H9 (cell line): ENCODE results near the gene DLK2. TPM values are rescaled to one million over a fixed set of nuclear protein-coding genes. Genes with fewer than 3 reads are reported as not detected.

Source experiments
- DNase-seq: peaks from one replicate; pipeline ENCODE4 v3.0.0-alpha.2; 2017
- H2AFZ ChIP-seq: one replicate; pipeline ENCODE4 v1.6.1; 2013; ENCODE audit warnings: mild to moderate bottlenecking, low read length, control low read depth, moderate library complexity
- H2AK5ac ChIP-seq: 2 replicates; pipeline ENCODE4 v1.6.1; 2013; ENCODE audit warnings: low read length, control low read depth, mixed read lengths; ENCODE audit not compliant: insufficient read length
- H2BK120ac ChIP-seq: one replicate; pipeline ENCODE4 v1.6.1; 2013; ENCODE audit warnings: low read depth, mild to moderate bottlenecking, low read length, control low read depth, inconsistent platforms; ENCODE audit not compliant: poor library complexity, severe bottlenecking
- H2BK12ac ChIP-seq: 2 replicates; pipeline ENCODE4 v1.6.1; 2013; ENCODE audit warnings: low read length, control low read depth, mixed read lengths, low read depth; ENCODE audit not compliant: insufficient read length
- H2BK15ac ChIP-seq: 2 replicates; pipeline ENCODE4 v1.6.1; 2013; ENCODE audit warnings: low read depth, low read length, control low read depth
- H2BK20ac ChIP-seq: one replicate; pipeline ENCODE4 v1.6.1; 2013; ENCODE audit warnings: low read depth, mild to moderate bottlenecking, low read length, control low read depth, inconsistent platforms; ENCODE audit not compliant: poor library complexity, severe bottlenecking
- H2BK5ac ChIP-seq: 2 replicates; pipeline ENCODE4 v1.6.1; 2013; ENCODE audit warnings: low read length, control low read depth, mixed read lengths; ENCODE audit not compliant: insufficient read length
- H3K14ac ChIP-seq: 2 replicates; pipeline ENCODE4 v1.6.1; 2013; ENCODE audit warnings: low read length, control low read depth; ENCODE audit not compliant: insufficient read depth
- H3K18ac ChIP-seq: 2 replicates; pipeline ENCODE4 v1.6.1; 2013; ENCODE audit warnings: low read depth, mild to moderate bottlenecking, mixed read lengths, low read length, control low read depth; ENCODE audit not compliant: insufficient read length
- H3K23ac ChIP-seq: 2 replicates; pipeline ENCODE4 v1.6.1; 2013; ENCODE audit warnings: low read length, control low read depth, mixed read lengths, low read depth; ENCODE audit not compliant: insufficient read length
- H3K23me2 ChIP-seq: 2 replicates; pipeline ENCODE4 v1.6.1; 2013; ENCODE audit warnings: low read depth, mild to moderate bottlenecking, mixed read lengths, low read length, control low read depth; ENCODE audit not compliant: insufficient read length, poor library complexity, severe bottlenecking
- H3K27ac ChIP-seq: 2 replicates; pipeline ENCODE4 v1.5.1; 2013; ENCODE audit warnings: low read length, control low read depth, mixed read lengths, low read depth; ENCODE audit not compliant: insufficient read length
- H3K27me3 ChIP-seq: 2 replicates; pipeline ENCODE4 v1.6.1; 2013; ENCODE audit warnings: low read length, control low read depth, inconsistent platforms; ENCODE audit not compliant: insufficient read depth
- H3K4ac ChIP-seq: 2 replicates; pipeline ENCODE4 v1.6.1; 2013; ENCODE audit warnings: low read depth, mild to moderate bottlenecking, control low read depth, inconsistent platforms, low read length, moderate library complexity
- H3K4me1 ChIP-seq: 2 replicates; pipeline ENCODE4 v1.6.1; 2013; ENCODE audit warnings: low read length, control low read depth, inconsistent platforms; ENCODE audit not compliant: insufficient read depth
- H3K4me2 ChIP-seq: 2 replicates; pipeline ENCODE4 v1.6.1; 2013; ENCODE audit warnings: low read length, control low read depth, mixed read lengths; ENCODE audit not compliant: insufficient read length, insufficient read depth
- H3K56ac ChIP-seq: 2 replicates; pipeline ENCODE4 v1.6.1; 2013; ENCODE audit warnings: low read depth, mild to moderate bottlenecking, mixed read lengths, low read length, control low read depth; ENCODE audit not compliant: insufficient read length
- H3K79me1 ChIP-seq: 2 replicates; pipeline ENCODE4 v1.6.1; 2013; ENCODE audit warnings: low read depth, mild to moderate bottlenecking, moderate library complexity, low read length, control low read depth, inconsistent platforms; ENCODE audit not compliant: insufficient read depth, poor library complexity, severe bottlenecking
- H3K79me2 ChIP-seq: 2 replicates; pipeline ENCODE4 v1.6.1; 2013; ENCODE audit warnings: low read length, control low read depth, inconsistent platforms; ENCODE audit not compliant: insufficient read depth
- H3K9ac ChIP-seq: 2 replicates; pipeline ENCODE4 v1.6.1; 2013; ENCODE audit warnings: low read length, control low read depth, mixed read lengths; ENCODE audit not compliant: insufficient read length; ENCODE audit errors: extremely low read depth
- H3K9me3 ChIP-seq: one replicate; pipeline ENCODE4 v1.6.1; 2013; ENCODE audit warnings: low read depth, low read length, inconsistent platforms; ENCODE audit not compliant: control insufficient read depth
- H3T11ph ChIP-seq: one replicate; pipeline ENCODE4 v1.6.1; 2013; ENCODE audit warnings: mild to moderate bottlenecking, low read length, control low read depth, inconsistent platforms
- H4K20me1 ChIP-seq: one replicate; pipeline ENCODE4 v1.6.1; 2013; ENCODE audit not compliant: control insufficient read depth, insufficient read length, insufficient read depth
- H4K5ac ChIP-seq: 2 replicates; pipeline ENCODE4 v1.6.1; 2013; ENCODE audit warnings: low read depth, mild to moderate bottlenecking, mixed read lengths, low read length, control low read depth; ENCODE audit not compliant: insufficient read length
- H4K8ac ChIP-seq: replicated peaks from 2 replicates; pipeline ENCODE4 v1.6.1; 2013; ENCODE audit warnings: low read length, control low read depth, mixed read lengths, low read depth; ENCODE audit not compliant: insufficient read length
- H4K91ac ChIP-seq: 2 replicates; pipeline ENCODE4 v1.6.1; 2013; ENCODE audit warnings: low read depth, mild to moderate bottlenecking, moderate library complexity, mixed read lengths, low read length, control low read depth; ENCODE audit not compliant: insufficient read length
- H3K27ac Mint-ChIP-seq, 3 experiments: 2 replicates in 2 of 3; 3 replicates in 1 of 3; pipeline ENCODE4 v1.8.0; 2020 to 2021; ENCODE audit warnings: mixed read lengths in 3 of 3, mild to moderate bottlenecking in 1 of 3, moderate library complexity in 1 of 3
- H3K27me3 Mint-ChIP-seq: 2 replicates; pipeline ENCODE4 v1.8.0; 2021; ENCODE audit warnings: low read depth, mild to moderate bottlenecking, moderate library complexity, mixed read lengths
- H3K36me3 Mint-ChIP-seq, 3 experiments: 2 replicates in 2 of 3; 3 replicates in 1 of 3; pipeline ENCODE4 v1.8.0; 2020 to 2021; ENCODE audit warnings: low read depth in 3 of 3, mixed read lengths in 3 of 3; ENCODE audit not compliant: insufficient read depth in 1 of 3
- H3K4me1 Mint-ChIP-seq, 2 experiments: 2 replicates each; pipeline ENCODE4 v1.8.0; 2020; ENCODE audit warnings: mixed read lengths in 2 of 2
- H3K4me3 Mint-ChIP-seq, 2 experiments: 2 replicates in 1 of 2; 3 replicates in 1 of 2; pipeline ENCODE4 v1.8.0; 2020 to 2021; ENCODE audit warnings: mild to moderate bottlenecking in 2 of 2, mixed read lengths in 2 of 2, moderate library complexity in 1 of 2
- H3K9me3 Mint-ChIP-seq, 2 experiments: 2 replicates in 1 of 2; 3 replicates in 1 of 2; pipeline ENCODE4 v1.8.0; 2020; ENCODE audit warnings: mild to moderate bottlenecking in 2 of 2, mixed read lengths in 2 of 2, moderate library complexity in 1 of 2
- CTCF ChIP-seq: fragments of 200-600 bp; sonication (generic); conservative IDR thresholded peaks from 3 replicates; pipeline ENCODE4 v1.8.0; 2021; ENCODE audit warnings: antibody characterized with exemption, mild to moderate bottlenecking
- WGBS: extraction: QIAGEN DNeasy Blood & Tissue Kit; methylation state at CpG from one replicate; pipeline ENCODE4 v1.1.7; 2013; ENCODE audit warnings: missing lambda C conversion rate, low lambda C conversion rate, mixed read lengths; ENCODE audit not compliant: insufficient read length; ENCODE audit errors: extremely low coverage; 5-methylcytosine and 5-hydroxymethylcytosine counted together
- total RNA-seq: library from RNA; stranded (reverse); gene quantifications from 2 replicates; pipeline ENCODE4 v1.2.1, GENCODE V29; 2021

DLK2 gene
- total RNA-seq, 1 experiment from 2014 or later: 0.96 TPM

GRCh38 chr6:43477235-43478007, 22.1 kb upstream of the DLK2 start, which contains the start of gene TJAP1:
Gene TJAP1 (plus strand): TSS chr6:43477570. CDS start chr6:43499002, 21,432 bp downstream.
- no peak within 1 kb of the TSS for H2AK5ac ChIP-seq
- no peak within 1 kb of the TSS for H3T11ph ChIP-seq
- H3K27me3 ChIP-seq: no peaks in the 10 kb centered on the region
- H2AFZ ChIP-seq: peak within 1 kb of the TSS; percentile 52
- no peak within 1 kb of the TSS for H4K91ac ChIP-seq
- peaks cover 0 to 3% (median 0%) of the 10 kb centered on the region in 3 experiments; a peak in 1 of 7 replicates for H3K36me3 Mint-ChIP-seq
- no peak within 1 kb of the TSS for H2BK5ac ChIP-seq
- no peak within 1 kb of the TSS for H3K56ac ChIP-seq
- H4K20me1 ChIP-seq: no peaks in the 10 kb centered on the region
- no peak within 1 kb of the TSS for H3K23ac ChIP-seq
- H3K79me2 ChIP-seq: peaks cover 15% of the 10 kb centered on the region
- peak within 1 kb of the TSS; percentile 62 to 88 (median 85) for H3K27ac Mint-ChIP-seq
- H3K9me3 ChIP-seq: no peaks in the 10 kb centered on the region
- no peak within 1 kb of the TSS for H4K8ac ChIP-seq
- H2BK12ac ChIP-seq: no peak within 1 kb of the TSS
- H3K79me1 ChIP-seq: peaks cover 7% of the 10 kb centered on the region
- no peak for TF ChIP-seq CTCF
- H3K4me3 Mint-ChIP-seq: peak within 1 kb of the TSS; percentile 87 to 95
- peak within 1 kb of the TSS; percentile 81 for H3K4me2 ChIP-seq
- H3K4me1 Mint-ChIP-seq: peaks cover 39 to 47% of the 10 kb centered on the region in 2 experiments
- H3K27ac ChIP-seq: no peak within 1 kb of the TSS
- peaks cover 10% of the 10 kb centered on the region for H3K23me2 ChIP-seq
- WGBS: no CpG with 5 or more reads among the region's 34 CpGs
- H2BK15ac ChIP-seq: no peak within 1 kb of the TSS
- H4K5ac ChIP-seq: no peak within 1 kb of the TSS
- H2BK20ac ChIP-seq: no peak within 1 kb of the TSS
- H3K4me1 ChIP-seq: peaks cover 14% of the 10 kb centered on the region; the same call in 1 of the 2 replicates
- H3K27me3 Mint-ChIP-seq: no peaks in the 10 kb centered on the region; the same call in 1 of the 2 replicates
- peak within 1 kb of the TSS; percentile 82 for H3K18ac ChIP-seq
- H2BK120ac ChIP-seq: no peak within 1 kb of the TSS
- H3K14ac ChIP-seq: peak within 1 kb of the TSS; percentile 93
- no peak within 1 kb of the TSS for H3K4ac ChIP-seq
- H3K9me3 Mint-ChIP-seq: no peaks in the 10 kb centered on the region
- H3K9ac ChIP-seq: peak within 1 kb of the TSS; percentile 72
- DNase-seq: peak; percentile 96
